Hepatocyte (in vitro differentiated cells): ENCODE results near the gene RAD23B.

Source experiments
- EZH2 ChIP-seq: fragments of 200-600 bp; sonication (generic); IDR thresholded peaks from 2 replicates; pipeline ENCODE4 v1.6.1; 2016; ENCODE audit warnings: antibody characterized with exemption, mild to moderate bottlenecking, borderline replicate concordance
- EZH2phosphoT487 ChIP-seq: fragments of 200-600 bp; sonication (generic); IDR thresholded peaks from one replicate; pipeline ENCODE4 v1.6.1; 2018; ENCODE audit warnings: antibody characterized with exemption, mild to moderate bottlenecking, low read depth, moderate library complexity; ENCODE audit not compliant: unreplicated experiment, severe bottlenecking
- TF ChIP-seq, protein P1 (sequence below): fragments of 200-600 bp; sonication (generic); IDR thresholded peaks from 2 replicates; pipeline ENCODE4 v1.5.1; 2016; ENCODE audit warnings: antibody characterized with exemption, mild to moderate bottlenecking; ENCODE audit not compliant: poor library complexity

DNA sequence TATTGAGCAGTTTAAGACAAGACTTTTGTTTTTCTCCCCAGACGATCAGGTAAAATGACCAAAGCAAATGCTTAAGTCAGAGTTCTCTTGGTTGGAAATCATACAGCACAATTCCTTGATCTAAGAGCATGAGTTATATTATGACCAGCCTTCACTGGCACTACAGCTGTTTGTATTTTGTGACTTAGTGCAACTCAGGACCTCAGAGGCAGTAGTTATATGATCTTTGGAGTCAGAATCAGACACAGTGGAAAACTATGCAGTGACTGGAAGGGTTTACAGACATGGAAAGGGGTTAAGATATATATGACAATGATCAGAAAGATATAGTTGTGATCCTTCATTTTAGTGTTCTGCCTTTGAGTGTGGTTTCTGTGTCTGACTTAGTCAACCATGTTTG, 24.3 kb downstream of the RAD23B start:
- TF ChIP-seq, protein P1, sequence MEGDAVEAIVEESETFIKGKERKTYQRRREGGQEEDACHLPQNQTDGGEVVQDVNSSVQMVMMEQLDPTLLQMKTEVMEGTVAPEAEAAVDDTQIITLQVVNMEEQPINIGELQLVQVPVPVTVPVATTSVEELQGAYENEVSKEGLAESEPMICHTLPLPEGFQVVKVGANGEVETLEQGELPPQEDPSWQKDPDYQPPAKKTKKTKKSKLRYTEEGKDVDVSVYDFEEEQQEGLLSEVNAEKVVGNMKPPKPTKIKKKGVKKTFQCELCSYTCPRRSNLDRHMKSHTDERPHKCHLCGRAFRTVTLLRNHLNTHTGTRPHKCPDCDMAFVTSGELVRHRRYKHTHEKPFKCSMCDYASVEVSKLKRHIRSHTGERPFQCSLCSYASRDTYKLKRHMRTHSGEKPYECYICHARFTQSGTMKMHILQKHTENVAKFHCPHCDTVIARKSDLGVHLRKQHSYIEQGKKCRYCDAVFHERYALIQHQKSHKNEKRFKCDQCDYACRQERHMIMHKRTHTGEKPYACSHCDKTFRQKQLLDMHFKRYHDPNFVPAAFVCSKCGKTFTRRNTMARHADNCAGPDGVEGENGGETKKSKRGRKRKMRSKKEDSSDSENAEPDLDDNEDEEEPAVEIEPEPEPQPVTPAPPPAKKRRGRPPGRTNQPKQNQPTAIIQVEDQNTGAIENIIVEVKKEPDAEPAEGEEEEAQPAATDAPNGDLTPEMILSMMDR: no peak
- TF ChIP-seq EZH2phosphoT487 (no peak), EZH2 (no peak)
